ENCODE results near the gene GPANK1. TPM values are rescaled to one million over a fixed set of nuclear protein-coding genes. Genes with fewer than 3 reads are reported as not detected.
A peak's percentile ranks its signal among the peaks of the same experiment; 100 is the strongest.

Gene GPANK1
- total RNA-seq, 1 donor = 19.9 TPM

DNA sequence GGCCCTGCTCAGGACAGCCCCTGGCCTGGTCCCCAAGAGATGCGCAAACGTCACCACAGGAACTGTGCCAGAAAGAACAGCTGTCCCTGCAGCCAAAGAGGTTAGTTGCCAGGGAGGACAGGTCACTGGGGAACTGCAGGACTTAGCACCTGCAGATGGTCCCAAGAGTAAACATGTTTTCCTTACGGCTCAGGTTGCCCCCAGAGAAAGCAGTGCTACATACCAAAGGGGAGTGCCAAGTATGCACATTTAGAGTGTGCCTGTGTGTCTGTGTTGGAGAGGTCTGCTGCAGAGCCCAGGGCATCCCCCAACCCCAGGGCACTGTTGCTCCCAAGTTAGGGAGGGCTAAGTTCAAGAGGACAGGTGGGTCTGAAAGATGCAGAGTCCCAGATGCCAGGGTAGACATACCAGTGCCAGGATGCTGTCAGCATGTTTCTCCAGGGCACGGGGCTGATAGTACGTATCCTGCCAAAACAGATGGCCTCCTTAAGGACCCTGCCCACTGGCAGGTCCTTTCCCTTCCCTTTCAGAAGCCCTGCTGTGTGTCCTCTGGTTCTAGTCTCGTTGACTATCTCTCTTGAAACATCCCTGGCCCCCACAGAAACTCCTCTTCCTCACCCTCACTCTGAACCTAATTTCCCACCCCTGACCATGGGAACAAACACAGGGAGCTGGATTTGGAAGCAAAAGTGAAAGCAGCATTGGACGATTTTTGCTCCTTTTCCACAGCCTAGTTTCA lies 37.0 kb upstream of the GPANK1 start:
- peak overlapping the region; percentile 98 for H3K4me3 ChIP-seq (ENCODE audit: low read depth, low read length)
- DNase-seq (ENCODE audit: low read depth) = peak; percentile 49
- TF ChIP-seq, protein P1, sequence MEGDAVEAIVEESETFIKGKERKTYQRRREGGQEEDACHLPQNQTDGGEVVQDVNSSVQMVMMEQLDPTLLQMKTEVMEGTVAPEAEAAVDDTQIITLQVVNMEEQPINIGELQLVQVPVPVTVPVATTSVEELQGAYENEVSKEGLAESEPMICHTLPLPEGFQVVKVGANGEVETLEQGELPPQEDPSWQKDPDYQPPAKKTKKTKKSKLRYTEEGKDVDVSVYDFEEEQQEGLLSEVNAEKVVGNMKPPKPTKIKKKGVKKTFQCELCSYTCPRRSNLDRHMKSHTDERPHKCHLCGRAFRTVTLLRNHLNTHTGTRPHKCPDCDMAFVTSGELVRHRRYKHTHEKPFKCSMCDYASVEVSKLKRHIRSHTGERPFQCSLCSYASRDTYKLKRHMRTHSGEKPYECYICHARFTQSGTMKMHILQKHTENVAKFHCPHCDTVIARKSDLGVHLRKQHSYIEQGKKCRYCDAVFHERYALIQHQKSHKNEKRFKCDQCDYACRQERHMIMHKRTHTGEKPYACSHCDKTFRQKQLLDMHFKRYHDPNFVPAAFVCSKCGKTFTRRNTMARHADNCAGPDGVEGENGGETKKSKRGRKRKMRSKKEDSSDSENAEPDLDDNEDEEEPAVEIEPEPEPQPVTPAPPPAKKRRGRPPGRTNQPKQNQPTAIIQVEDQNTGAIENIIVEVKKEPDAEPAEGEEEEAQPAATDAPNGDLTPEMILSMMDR (IDR thresholded peaks at IDR 0.05; ENCODE audit: insufficient read depth, low read length) = no peak

DNA sequence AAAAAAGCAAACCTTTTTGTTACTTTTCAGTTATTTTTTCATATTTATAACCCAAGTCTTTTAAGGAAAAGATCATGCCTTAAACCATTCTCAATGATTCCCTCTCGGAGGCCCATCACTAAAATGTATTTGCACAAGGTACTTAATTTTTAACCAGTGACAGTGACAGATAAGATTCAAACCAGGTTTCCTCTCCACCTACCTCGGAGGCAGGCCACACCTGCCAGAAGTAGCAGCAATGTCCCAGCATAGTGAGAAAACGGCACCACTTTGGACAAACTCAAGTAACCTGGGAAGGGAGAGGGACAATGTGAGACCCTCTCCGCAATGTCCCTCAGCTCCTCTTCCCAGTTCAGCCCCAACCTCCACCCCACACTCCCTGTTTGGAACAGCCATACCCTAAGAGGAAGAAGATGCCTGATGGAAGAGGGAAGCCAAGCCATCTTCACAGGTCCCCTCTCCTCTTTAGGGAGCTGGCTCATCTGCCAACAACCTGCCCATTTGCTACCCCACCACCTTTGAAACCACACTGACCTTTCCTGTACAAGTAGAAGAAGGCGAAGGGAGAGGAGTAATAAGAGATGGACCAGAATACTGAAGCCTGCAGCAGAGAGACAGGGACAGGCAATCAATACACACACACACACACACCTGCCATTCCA lies 36.1 kb upstream of the GPANK1 start:
- DNase-seq (ENCODE audit: low read depth) = no peak
- no peak overlapping the region for H3K4me3 ChIP-seq (ENCODE audit: low read depth, low read length)
- TF ChIP-seq, protein P1 (IDR thresholded peaks at IDR 0.05; ENCODE audit: insufficient read depth, low read length) = no peak

DNA sequence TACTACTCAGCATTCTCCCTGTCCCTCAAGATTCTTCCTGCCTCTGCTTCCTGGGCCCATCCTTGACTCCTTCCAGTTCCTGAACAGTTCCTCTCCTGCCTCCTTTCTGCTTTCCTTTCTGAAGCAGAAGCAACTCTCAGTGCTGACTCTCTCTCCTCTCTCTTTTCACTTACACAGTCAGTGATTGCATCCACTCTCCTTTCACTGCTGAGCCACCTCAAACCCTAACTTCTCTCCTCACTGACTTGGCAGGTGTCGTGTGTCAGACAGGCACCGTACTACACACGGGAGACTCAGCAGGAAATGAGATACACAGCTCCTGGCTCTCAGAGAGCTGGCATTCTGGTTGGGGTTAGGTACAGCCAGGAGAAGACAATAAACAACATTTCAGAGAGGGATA lies 32.8 kb upstream of the GPANK1 start:
- no peak for DNase-seq (ENCODE audit: low read depth)
- TF ChIP-seq, protein P1 (IDR thresholded peaks at IDR 0.05; ENCODE audit: insufficient read depth, low read length) = no peak
- no peak overlapping the region for H3K4me3 ChIP-seq (ENCODE audit: low read depth, low read length)

DNA sequence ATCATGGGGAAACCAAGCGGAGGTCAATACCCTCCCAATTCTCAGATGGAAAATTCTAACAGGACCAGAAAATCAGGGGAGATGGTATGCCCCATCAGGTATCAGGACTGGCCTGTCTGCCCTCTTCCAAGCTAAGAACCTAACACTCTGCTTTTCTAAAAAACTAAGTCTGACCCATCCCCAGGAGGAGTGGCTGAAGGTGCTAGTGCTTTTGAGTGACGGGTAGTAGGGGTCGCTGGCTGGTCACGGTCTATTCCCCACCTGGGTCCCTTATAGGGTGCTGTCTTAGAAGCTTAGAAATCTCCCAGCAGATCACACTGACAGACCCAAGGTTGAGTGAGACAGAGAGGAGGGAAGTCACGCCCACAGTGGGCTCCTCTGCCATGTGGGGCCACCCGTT lies 28.7 kb upstream of the GPANK1 start:
- DNase-seq (ENCODE audit: low read depth) = no peak
- H3K4me3 ChIP-seq (ENCODE audit: low read depth, low read length) = no peak overlapping the region
- TF ChIP-seq, protein P1 (IDR thresholded peaks at IDR 0.05; ENCODE audit: insufficient read depth, low read length) = no peak

DNA sequence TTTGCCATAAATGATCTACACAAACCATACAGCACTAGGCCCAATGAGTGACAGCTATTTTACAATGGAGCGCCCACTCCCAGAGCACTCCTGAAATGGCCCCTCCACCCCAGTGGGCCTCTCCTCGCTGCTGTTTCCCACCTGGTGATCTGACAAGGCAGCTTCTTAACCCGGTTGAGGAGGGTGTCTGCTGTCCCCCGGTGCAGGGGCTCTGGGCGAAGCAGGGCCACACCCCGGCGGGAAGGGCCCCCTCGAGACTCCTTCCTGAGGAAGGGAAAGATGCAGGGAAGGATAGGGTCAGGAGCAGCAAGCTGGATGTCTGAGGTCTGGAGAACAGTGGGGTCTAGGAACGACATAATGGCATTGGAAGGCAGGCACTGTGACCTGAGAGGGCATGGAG lies 28.1 kb upstream of the GPANK1 start:
- TF ChIP-seq, protein P1 (IDR thresholded peaks at IDR 0.05; ENCODE audit: insufficient read depth, low read length) = no peak
- DNase-seq (ENCODE audit: low read depth) = no peak

DNA sequence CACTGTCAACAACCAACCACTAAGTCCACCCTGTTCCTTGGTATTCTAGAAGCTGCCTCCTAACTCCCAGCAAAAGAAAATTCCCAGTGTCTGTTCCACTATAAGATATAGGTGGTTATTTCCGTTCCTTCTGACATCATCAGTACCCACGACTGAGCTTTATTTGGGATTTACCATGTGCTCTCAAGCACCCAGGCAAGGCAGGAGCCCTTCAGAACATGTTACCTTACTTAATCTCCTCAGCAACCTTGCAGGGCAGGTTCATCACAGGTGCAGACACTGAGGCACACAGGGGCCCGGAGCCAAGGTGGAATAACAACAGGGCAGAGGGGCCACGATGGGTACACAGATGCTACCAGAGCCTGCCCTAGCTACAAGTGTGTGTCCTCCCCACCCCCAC lies 27.6 kb upstream of the GPANK1 start:
- H3K4me3 ChIP-seq (ENCODE audit: low read depth, low read length) = no peak overlapping the region
- no peak for DNase-seq (ENCODE audit: low read depth)
- TF ChIP-seq, protein P1 (IDR thresholded peaks at IDR 0.05; ENCODE audit: insufficient read depth, low read length) = no peak

More for the DNA sequence above, 28.1 kb upstream of the GPANK1 start:
- no peak overlapping the region for H3K4me3 ChIP-seq (ENCODE audit: low read depth, low read length)

Data from fibroblast of the aortic adventitia (primary cell).